WERI-Rb-1 (cell line): ENCODE measurements around the gene SCNM1.

Experiments
- DNase-seq: peaks from one replicate; pipeline ENCODE4 v3.0.0-alpha.2; 2020
- H3K27ac ChIP-seq: fragments of 250-450 bp; sonication (Bioruptor Pico); 2 replicates; pipeline ENCODE4 v1.5.1; 2020; ENCODE audit warnings: mild to moderate bottlenecking, moderate library complexity
- H3K27me3 ChIP-seq: fragments of 250-450 bp; sonication (Bioruptor Pico); 2 replicates; pipeline ENCODE4 v1.5.1; 2021; ENCODE audit warnings: mild to moderate bottlenecking, low read depth, moderate library complexity; ENCODE audit not compliant: insufficient read depth, severe bottlenecking
- H3K36me3 ChIP-seq: fragments of 250-450 bp; sonication (Bioruptor Pico); 2 replicates; pipeline ENCODE4 v1.5.1; 2020; ENCODE audit warnings: mild to moderate bottlenecking, moderate library complexity
- H3K4me3 ChIP-seq: 2 replicates; pipeline ENCODE4 v1.5.1; 2011; ENCODE audit warnings: low read depth, mild to moderate bottlenecking, control low read depth, low read length
- H3K9me3 ChIP-seq: fragments of 250-450 bp; sonication (Bioruptor Pico); 2 replicates; pipeline ENCODE4 v1.5.1; 2021; ENCODE audit warnings: mild to moderate bottlenecking, moderate library complexity; ENCODE audit not compliant: severe bottlenecking
- CTCF ChIP-seq: IDR thresholded peaks from 2 replicates; pipeline ENCODE4 v1.5.1; 2011; ENCODE audit warnings: low read depth, mild to moderate bottlenecking, control low read depth, inconsistent platforms, low read length

The SCNM1 gene

GRCh38 chr1:151145304-151146071 lies 20.5 kb upstream of the SCNM1 start:
- TF ChIP-seq CTCF, result no peak
- Histone ChIP-seq H3K9me3 (no peaks in the 10 kb centered on the region), H3K27me3 (no peaks in the 10 kb centered on the region), H3K4me3 (peak overlapping the region; percentile 73), H3K27ac (peak overlapping the region; percentile 86), H3K36me3 (peaks cover 39% of the 10 kb centered on the region)
- DNase-seq, result peak; percentile 67

- Histone ChIP-seq H3K4me3 (peak overlapping the region; percentile 73), H3K27me3 (no peaks in the 10 kb centered on the region), H3K27ac (peak overlapping the region; percentile 86), H3K9me3 (no peaks in the 10 kb centered on the region), H3K36me3 (peaks cover 33% of the 10 kb centered on the region)
- DNase-seq, result no peak
- TF ChIP-seq CTCF, result no peak
Observed at GRCh38 chr1:151146072-151146411, 19.9 kb upstream of the SCNM1 start.

GRCh38 chr1:151146412-151147131 lies 19.4 kb upstream of the SCNM1 start, which contains the start of gene SEMA6C:
SEMA6C (minus strand) TSS chr1:151146631; CDS start chr1:151142621, 4,010 bp downstream.
- Histone ChIP-seq H3K27me3 (no peaks in the 10 kb centered on the region), H3K27ac (peak within 1 kb of the TSS; percentile 86), H3K36me3 (peaks cover 29% of the 10 kb centered on the region), H3K4me3 (peak within 1 kb of the TSS; percentile 73), H3K9me3 (no peaks in the 10 kb centered on the region)
- peak; percentile 100 for DNase-seq
- no peak for TF ChIP-seq CTCF

- Histone ChIP-seq H3K27me3 (no peaks in the 10 kb centered on the region), H3K36me3 (peaks cover 24% of the 10 kb centered on the region), H3K9me3 (no peaks in the 10 kb centered on the region), H3K27ac (peak overlapping the region; percentile 86), H3K4me3 (peak overlapping the region; percentile 73)
- no peak for DNase-seq
- TF ChIP-seq CTCF, result no peak
Observed at GRCh38 chr1:151147132-151147503, 18.8 kb upstream of the SCNM1 start.

- no peaks in the 10 kb centered on the region for H3K9me3 ChIP-seq
- peak overlapping the region; percentile 86 for H3K27ac ChIP-seq
- DNase-seq, result no peak
- no peak overlapping the region for H3K4me3 ChIP-seq
- no peaks in the 10 kb centered on the region for H3K27me3 ChIP-seq
- peaks cover 21% of the 10 kb centered on the region for H3K36me3 ChIP-seq
- TF ChIP-seq CTCF, result no peak
Observed at GRCh38 chr1:151147665-151148064, 18.3 kb upstream of the SCNM1 start.
